GM19463 (cell line): ENCODE data around the gene TVP23C.

Experiments
- ATAC-seq: cut with Tn5 transposase; IDR thresholded peaks from one replicate; pipeline ENCODE4 v1.9.1; 2021; ENCODE audit warnings: mild to moderate bottlenecking, moderate library complexity; ENCODE audit not compliant: unreplicated experiment

Gene TVP23C

GRCh38 chr17:15465045-15465701 lies 98.1 kb downstream of the TVP23C start:
- ATAC-seq, result no peak

- no peak for ATAC-seq
Observed at GRCh38 chr17:15464231-15464985, 98.9 kb downstream of the TVP23C start.

GRCh38 chr17:15462976-15463772 lies 100.1 kb downstream of the TVP23C start:
- ATAC-seq, result no peak

- no peak for ATAC-seq
Observed at GRCh38 chr17:15457723-15458094, 105.6 kb downstream of the TVP23C start.

- no peak for ATAC-seq
Observed at GRCh38 chr17:15456972-15457722, 106.1 kb downstream of the TVP23C start.

GRCh38 chr17:15456496-15456895 lies 106.8 kb downstream of the TVP23C start:
- no peak for ATAC-seq

- ATAC-seq, result no peak
Observed at GRCh38 chr17:15454346-15454745, 108.9 kb downstream of the TVP23C start.

- no peak for ATAC-seq
Observed at GRCh38 chr17:15453782-15454181, 109.5 kb downstream of the TVP23C start.

GRCh38 chr17:15453246-15453645 lies 110.0 kb downstream of the TVP23C start:
- ATAC-seq, result no peak

GRCh38 chr17:15452746-15453145 lies 110.5 kb downstream of the TVP23C start:
- no peak for ATAC-seq
